IMR-90 (cell line): ENCODE measurements around the gene SLC44A5. TPM values are rescaled to one million over a fixed set of nuclear protein-coding genes. Genes with fewer than 3 reads are reported as not detected.

Source experiments
- ATAC-seq: fragments of 200-7000 bp; cut with Tn5 transposase; 2 replicates; pipeline ENCODE4 v1.9.1; 2020; ENCODE audit warnings: low read depth, mild to moderate bottlenecking, moderate library complexity
- BruUV-seq: library from RNA; stranded (reverse); fragments of 400-500 nt; replicated peaks from 2 replicates; lab custom pipeline; 2021; lab: Mats Ljungman, UMichigan
- CTCF ChIA-PET: fragments of 300-600 bp; formaldehyde crosslinking; extraction: SDS; loops from one replicate; lab custom pipeline; 2021; ENCODE audit warnings: antibody characterized with exemption; lab: Yijun Ruan, JAX
- POLR2A ChIA-PET: fragments of 300-600 bp; sonication (Branson Sonifier 250); formaldehyde crosslinking; loops from one replicate; lab custom pipeline; 2022; ENCODE audit warnings: antibody characterized with exemption; ENCODE audit not compliant: unreplicated experiment; lab: Charles Lee
- DNase-seq: peaks from one replicate; pipeline ENCODE4 v3.0.0; 2013
- H2AFZ ChIP-seq: replicated peaks from 2 replicates; pipeline ENCODE3; 2013; ENCODE audit warnings: low read length, mild to moderate bottlenecking; ENCODE audit not compliant: poor library complexity
- H2AK5ac ChIP-seq: 2 replicates; pipeline ENCODE4 v1.6.1; 2013; ENCODE audit warnings: low read depth, low read length, inconsistent platforms
- H2AK9ac ChIP-seq: replicated peaks from 2 replicates; pipeline ENCODE3; 2013; ENCODE audit warnings: mild to moderate bottlenecking, low read depth, low read length, moderate library complexity; ENCODE audit not compliant: poor library complexity
- H2BK120ac ChIP-seq: 2 replicates; pipeline ENCODE4 v1.6.1; 2013; ENCODE audit warnings: low read depth, low read length, inconsistent platforms
- H2BK15ac ChIP-seq: 3 replicates; pipeline ENCODE4 v1.6.1; 2013; ENCODE audit warnings: low read depth, low read length, inconsistent platforms
- H2BK20ac ChIP-seq: 2 replicates; pipeline ENCODE4 v1.6.1; 2013; ENCODE audit warnings: low read depth, mild to moderate bottlenecking, inconsistent platforms, low read length, moderate library complexity
- H2BK5ac ChIP-seq: 2 replicates; pipeline ENCODE4 v1.6.1; 2013; ENCODE audit warnings: mild to moderate bottlenecking, low read depth, low read length, inconsistent platforms; ENCODE audit not compliant: poor library complexity, severe bottlenecking
- H3K14ac ChIP-seq: replicated peaks from 2 replicates; pipeline ENCODE4 v1.6.1; 2013; ENCODE audit warnings: low read depth, low read length, inconsistent platforms
- H3K18ac ChIP-seq: 2 replicates; pipeline ENCODE4 v1.6.1; 2013; ENCODE audit warnings: low read depth, low read length, control low read depth
- H3K23ac ChIP-seq: 2 replicates; pipeline ENCODE4 v1.6.1; 2013; ENCODE audit warnings: low read depth, low read length, inconsistent platforms
- H3K27ac ChIP-seq: 2 replicates; pipeline ENCODE4 v1.5.1; 2013; ENCODE audit warnings: mild to moderate bottlenecking, control low read depth, low read length; ENCODE audit not compliant: insufficient read depth
- H3K27me3 ChIP-seq: 2 replicates; pipeline ENCODE4 v1.6.1; 2013; ENCODE audit warnings: low read length; ENCODE audit not compliant: control insufficient read depth, insufficient read depth
- H3K36me3 ChIP-seq: 2 replicates; pipeline ENCODE4 v1.6.1; 2013; ENCODE audit warnings: low read length, mixed read lengths; ENCODE audit not compliant: control insufficient read depth, insufficient read depth
- H3K4ac ChIP-seq: 2 replicates; pipeline ENCODE4 v1.6.1; 2013; ENCODE audit warnings: low read depth, low read length, inconsistent platforms
- H3K4me1 ChIP-seq: 2 replicates; pipeline ENCODE4 v1.6.1; 2013; ENCODE audit warnings: low read length, mixed read lengths; ENCODE audit not compliant: control insufficient read depth, insufficient read depth
- H3K4me2 ChIP-seq: 2 replicates; pipeline ENCODE4 v1.6.1; 2013; ENCODE audit warnings: low read depth, mild to moderate bottlenecking, control low read depth, low read length, moderate library complexity
- H3K4me3 ChIP-seq: 2 replicates; pipeline ENCODE4 v1.5.1; 2013; ENCODE audit warnings: low read depth, mild to moderate bottlenecking, control low read depth, low read length, moderate library complexity; ENCODE audit not compliant: insufficient read depth
- H3K56ac ChIP-seq: 2 replicates; pipeline ENCODE4 v1.6.1; 2013; ENCODE audit warnings: low read length, inconsistent platforms; ENCODE audit not compliant: insufficient read depth; ENCODE audit errors: extremely low read depth
- H3K79me1 ChIP-seq, 2 experiments: 2 replicates each; pipeline ENCODE4 v1.6.1; 2013; ENCODE audit warnings: low read length in 2 of 2, inconsistent platforms in 1 of 2, low read depth in 1 of 2
- H3K9ac ChIP-seq: 2 replicates; pipeline ENCODE4 v1.6.1; 2013; ENCODE audit warnings: low read depth, low read length, control low read depth
- H3K9me1 ChIP-seq: 2 replicates; pipeline ENCODE4 v1.6.1; 2013; ENCODE audit warnings: low read length, inconsistent platforms; ENCODE audit not compliant: insufficient read depth
- H3K9me3 ChIP-seq: 2 replicates; pipeline ENCODE4 v1.6.1; 2013; ENCODE audit warnings: low read length; ENCODE audit not compliant: control insufficient read depth, insufficient read depth
- H4K20me1 ChIP-seq: 2 replicates; pipeline ENCODE4 v1.6.1; 2013; ENCODE audit warnings: low read length, inconsistent platforms; ENCODE audit not compliant: insufficient read depth
- H4K5ac ChIP-seq: 2 replicates; pipeline ENCODE4 v1.6.1; 2013; ENCODE audit warnings: mild to moderate bottlenecking, low read depth, low read length, control low read depth
- H4K8ac ChIP-seq, 2 experiments: 2 replicates each; pipeline ENCODE4 v1.6.1; 2013; ENCODE audit warnings: low read depth in 2 of 2, low read length in 2 of 2, control low read depth in 1 of 2, inconsistent platforms in 1 of 2
- H4K91ac ChIP-seq: 2 replicates; pipeline ENCODE4 v1.6.1; 2013; ENCODE audit warnings: low read depth, low read length, inconsistent platforms; ENCODE audit not compliant: insufficient read depth
- BHLHE40 ChIP-seq: fragments of 150-350 bp; IDR thresholded peaks from 2 replicates; pipeline ENCODE4 v1.6.1; 2016; ENCODE audit warnings: mild to moderate bottlenecking, low read depth, low read length
- ELK1 ChIP-seq: fragments of 150-350 bp; IDR thresholded peaks from 2 replicates; pipeline ENCODE4 v1.6.1; 2016; ENCODE audit warnings: low read depth, mild to moderate bottlenecking, low read length, moderate library complexity, borderline replicate concordance
- MAFK ChIP-seq: IDR thresholded peaks from 2 replicates; pipeline ENCODE4 v1.6.1; 2012; ENCODE audit warnings: low read depth, low read length, improper control_type of control experiment
- NFE2L2 ChIP-seq: fragments of 150-350 bp; IDR thresholded peaks from 2 replicates; pipeline ENCODE4 v1.6.1; 2016; ENCODE audit warnings: low read depth, mild to moderate bottlenecking, low read length
- POLR2A ChIP-seq: IDR thresholded peaks from 2 replicates; pipeline ENCODE4 v1.6.1; 2012; ENCODE audit warnings: mild to moderate bottlenecking, low read depth, low read length
- RAD21 ChIP-seq: IDR thresholded peaks from 2 replicates; pipeline ENCODE4 v1.6.1; 2012; ENCODE audit warnings: low read length, improper control_type of control experiment
- RCOR1 ChIP-seq: IDR thresholded peaks from 2 replicates; pipeline ENCODE4 v1.6.1; 2012; ENCODE audit warnings: mild to moderate bottlenecking, low read length, improper control_type of control experiment; ENCODE audit not compliant: insufficient replicate concordance
- WGBS, 2 experiments: methylation state at CpG; one replicate each; pipeline versions ENCODE4 v1.1.5 to v1.1.7; 2013; ENCODE audit warnings: missing lambda C conversion rate in 2 of 2; ENCODE audit not compliant: insufficient read length in 1 of 2; ENCODE audit errors: extremely low coverage in 2 of 2; 5-methylcytosine and 5-hydroxymethylcytosine counted together
- dilution Hi-C: fragments of 300-500 bp; cut with HindIII; formaldehyde crosslinking; loops from one replicate; pipeline ENCODE4 v1.14.3; 2018; ENCODE audit warnings: low sequenced_read_pairs; ENCODE audit not compliant: unreplicated experiment
- in situ Hi-C: fragments of 300-500 bp; cut with MboI; formaldehyde crosslinking; loops from 3 replicates; pipeline ENCODE4 v1.14.3; 2019; ENCODE audit warnings: low sequenced_read_pairs, inconsistent platforms, mixed read lengths
- intact Hi-C: fragments of 100-400 bp; cut with micrococcal nuclease; formaldehyde crosslinking; loops from 2 replicates; pipeline ENCODE4 v1.10.0; 2022
- polyA plus RNA-seq, 3 experiments: library from polyadenylated mRNA; depleted of rRNA; stranded (reverse); fragments of >200 nt; gene quantifications; 2 replicates each; pipeline ENCODE4 v1.2.3, GENCODE V29; 2012; ENCODE audit warnings: low replicate concordance in 1 of 3
- total RNA-seq: library from RNA; depleted of rRNA; stranded (reverse); fragments of >200 nt; gene quantifications from 2 replicates; pipeline ENCODE4 v1.2.3, GENCODE V29; 2012

SLC44A5 gene
- total and polyA plus RNA-seq, 2 of the 4 experiments (the other 2 are of a cell fraction): under 0.01 TPM; not detected in 1

- TF ChIP-seq ELK1: no peak
Observed at GRCh38 chr1:75615613-75616435, 4.9 kb upstream of the SLC44A5 start (continued).

- Histone ChIP-seq H3K23ac (no peak overlapping the region), H2AFZ (peak overlapping the region; percentile 56), H2AK5ac (no peak overlapping the region), H3K18ac (no peak overlapping the region), H3K79me1 (no peaks in the 10 kb centered on the region), H2BK5ac (no peak overlapping the region), H2BK20ac (no peak overlapping the region), H3K4ac (no peak overlapping the region), H2AK9ac (no peak overlapping the region), H4K8ac (no peak overlapping the region), H3K9me1 (no peaks in the 10 kb centered on the region), H2BK120ac (no peak overlapping the region), H3K36me3 (no peaks in the 10 kb centered on the region), H3K56ac (no peak overlapping the region), H3K9me3 (no peaks in the 10 kb centered on the region), H4K91ac (no peak overlapping the region), H3K4me2 (peak overlapping the region; percentile 84; the same call in 1 of the 2 replicates), H4K5ac (no peak overlapping the region), H3K14ac (no peak overlapping the region), H3K9ac (no peak overlapping the region), H3K27me3 (peaks cover 22% of the 10 kb centered on the region), H2BK15ac (no peak overlapping the region), H4K20me1 (no peaks in the 10 kb centered on the region), H3K4me3 (no peak overlapping the region), H3K27ac (no peak overlapping the region), H3K4me1 (no peaks in the 10 kb centered on the region)
- no TSS peak for BruUV-seq
- ATAC-seq: no peak
- in situ Hi-C loops: no loop called here
- intact Hi-C loops: no loop called here
- no peak for DNase-seq
- ChIA-PET CTCF (no interaction called here), POLR2A (no interaction called here)
- TF ChIP-seq POLR2A (no peak), NFE2L2 (no peak), BHLHE40 (no peak), MAFK (no peak), RCOR1 (no peak), RAD21 (no peak)
- 0% methylated on average over 1 of the region's 8 CpGs; no CpG with 5 or more reads in 1 of the 2 experiments for WGBS, 2 experiments
- dilution Hi-C loops: no loop called here
Observed at GRCh38 chr1:75614399-75614756, 3.5 kb upstream of the SLC44A5 start.
